Tibial artery (tissue), 4 donors: ENCODE results near the gene SLC1A7.

Source experiments
- DNase-seq, 2 donors: peaks; one replicate each; pipeline ENCODE4 v3.0.0-alpha.2; 2019
- H3K27ac ChIP-seq, 2 donors: fragments of 200-600 bp; sonication (generic) in 1 of 2; 1 replicate in 1 of 2; 2 replicates in 1 of 2; pipeline ENCODE4 v1.5.1; 2018 to 2019; ENCODE audit warnings: mild to moderate bottlenecking in 1 of 2
- H3K27me3 ChIP-seq, 2 donors: fragments of 200-600 bp; sonication (generic) in 1 of 2; one replicate each; pipeline versions ENCODE4 v1.5.1 to v1.6.0; 2016 to 2019
- H3K36me3 ChIP-seq, 3 donors: fragments of 200-600 bp; sonication (generic) in 2 of 3; one replicate each; pipeline ENCODE4 v1.5.1; 2016 to 2019; ENCODE audit warnings: mild to moderate bottlenecking in 2 of 3
- H3K4me1 ChIP-seq, 4 donors: fragments of 200-600 bp; sonication (generic) in 2 of 4; 1 replicate in 3 of 4; 2 replicates in 1 of 4; pipeline ENCODE4 v1.5.1; 2016 to 2019
- H3K4me3 ChIP-seq, 2 donors: fragments of 200-600 bp; sonication (generic) in 1 of 2; 1 replicate in 1 of 2; 2 replicates in 1 of 2; pipeline ENCODE4 v1.5.1; 2018 to 2019; ENCODE audit warnings: mild to moderate bottlenecking in 2 of 2
- H3K9me3 ChIP-seq, 3 donors: fragments of 200-600 bp; sonication (generic) in 1 of 3; one replicate each; pipeline ENCODE4 v1.5.1; 2016 to 2019
- CTCF ChIP-seq, 2 experiments: fragments of 200-600 bp in 1 of 2; fragments of 450-650 bp in 1 of 2; IDR thresholded peaks; one replicate each; pipeline ENCODE4 v1.5.1; 2017 to 2019; ENCODE audit warnings: antibody characterized with exemption in 2 of 2, mild to moderate bottlenecking in 1 of 2, moderate library complexity in 1 of 2
- intact Hi-C: fragments of 100-400 bp; cut with DNase I; formaldehyde crosslinking; loops from one replicate; pipeline ENCODE4 v1.15.0; 2023; ENCODE audit warnings: low total_unique reads

The SLC1A7 gene

DNA sequence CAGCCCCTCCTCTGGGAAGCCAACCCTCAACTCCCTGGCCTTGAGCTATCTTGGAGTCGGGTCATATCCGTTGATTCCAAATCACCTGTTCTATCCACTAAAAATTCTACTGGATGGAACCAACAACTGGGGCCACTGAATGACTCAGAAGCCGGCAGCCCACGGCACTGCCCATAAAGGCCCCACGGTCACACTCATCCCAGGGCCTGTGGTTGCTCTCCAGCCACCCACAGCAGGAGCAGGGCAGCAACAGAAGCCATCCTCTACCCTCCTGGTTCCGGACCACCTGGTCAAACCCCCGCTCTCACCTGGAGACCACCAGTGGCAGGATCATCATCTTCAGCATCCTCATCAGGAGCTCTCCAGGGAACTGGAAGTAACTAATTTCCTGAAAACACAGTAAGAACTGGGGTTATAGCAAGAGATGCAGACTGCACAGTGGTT lies 8.4 kb downstream of the SLC1A7 start:
- Histone ChIP-seq H3K9me3 (no peaks in the 10 kb centered on the region), H3K27ac (no peak overlapping the region), H3K4me3 (no peak overlapping the region), H3K36me3 (no peaks in the 10 kb centered on the region), H3K4me1 (peaks cover 0 to 15% (median 2%) of the 10 kb centered on the region in 4 donors), H3K27me3 (no peaks in the 10 kb centered on the region)
- no peak for TF ChIP-seq CTCF (IDR thresholded peaks at IDR 0.05)
- intact Hi-C loops, result no loop called here
- DNase-seq, result no peak

DNA sequence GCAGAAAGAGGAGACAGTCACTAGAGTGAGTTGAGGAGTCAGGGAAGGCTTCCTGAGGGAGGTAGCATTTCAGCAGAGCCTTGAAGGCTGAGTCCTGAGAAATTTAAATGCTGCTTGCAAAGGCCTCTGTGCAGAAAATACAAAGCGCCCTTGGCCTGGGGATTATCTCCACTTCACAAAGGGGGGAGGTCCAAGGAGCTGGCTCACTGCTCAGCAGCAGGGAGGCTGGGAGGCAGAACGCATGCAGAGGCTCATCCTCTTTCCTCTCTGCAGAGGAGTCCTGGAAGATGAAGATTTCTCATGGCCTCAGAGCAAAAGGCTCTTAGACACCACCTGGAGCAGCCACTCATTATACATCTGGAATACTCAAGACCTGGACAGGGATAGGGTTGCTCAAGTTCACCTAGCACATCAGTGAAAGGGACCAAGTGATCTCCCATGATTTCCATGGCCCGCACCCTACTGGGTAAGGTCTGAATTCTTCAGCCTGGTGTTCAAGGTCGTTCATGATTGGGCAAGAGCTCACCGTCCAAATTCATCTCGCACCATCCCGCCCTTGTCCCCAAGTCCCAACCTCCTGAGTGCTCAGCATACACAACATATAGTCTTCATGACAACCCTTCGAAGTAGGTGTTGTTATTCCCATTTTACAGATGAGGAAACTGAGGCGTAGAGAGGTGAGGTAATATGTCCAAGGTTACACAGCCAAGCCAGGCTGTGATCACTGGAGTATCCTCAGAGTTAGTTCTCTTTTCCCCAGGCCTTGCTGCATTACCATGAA lies 9.0 kb downstream of the SLC1A7 start:
- Histone ChIP-seq H3K4me1 (peaks cover 0 to 15% (median 2%) of the 10 kb centered on the region in 4 donors), H3K27ac (no peak overlapping the region), H3K4me3 (no peak overlapping the region), H3K27me3 (no peaks in the 10 kb centered on the region), H3K9me3 (no peaks in the 10 kb centered on the region), H3K36me3 (no peaks in the 10 kb centered on the region)
- TF ChIP-seq CTCF (IDR thresholded peaks at IDR 0.05), result no peak
- intact Hi-C loops, result no loop called here
- peak in 1 of 2 donors; percentile 10 for DNase-seq

DNA sequence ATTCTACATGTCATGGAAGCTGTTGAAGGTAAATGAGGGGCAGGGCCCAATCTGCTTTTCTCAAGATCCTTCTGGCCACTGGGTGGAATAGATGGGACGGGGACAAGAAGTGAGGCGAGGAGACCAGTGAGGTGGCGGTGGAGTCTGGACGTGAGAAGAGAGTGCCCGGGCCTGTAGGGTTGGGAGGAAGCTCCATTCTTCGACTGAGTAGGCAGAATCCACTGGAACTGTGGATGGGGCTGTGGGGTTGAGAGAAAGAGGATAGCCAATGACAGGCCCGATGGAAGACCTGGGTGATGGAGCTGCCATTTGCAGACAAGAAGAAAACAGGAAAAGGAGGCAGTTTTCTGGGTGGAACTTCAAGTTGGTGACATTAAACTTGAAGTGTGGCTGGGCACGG lies 10.3 kb downstream of the SLC1A7 start:
- DNase-seq, result peak; percentile 14 to 31
- no peak for TF ChIP-seq CTCF (IDR thresholded peaks at IDR 0.05)
- Histone ChIP-seq H3K27ac (no peak overlapping the region), H3K27me3 (no peaks in the 10 kb centered on the region), H3K36me3 (no peaks in the 10 kb centered on the region), H3K9me3 (no peaks in the 10 kb centered on the region), H3K4me3 (no peak overlapping the region), H3K4me1 (peaks cover 0 to 15% (median 2%) of the 10 kb centered on the region in 4 donors)
- intact Hi-C loops, result no loop called here

DNA sequence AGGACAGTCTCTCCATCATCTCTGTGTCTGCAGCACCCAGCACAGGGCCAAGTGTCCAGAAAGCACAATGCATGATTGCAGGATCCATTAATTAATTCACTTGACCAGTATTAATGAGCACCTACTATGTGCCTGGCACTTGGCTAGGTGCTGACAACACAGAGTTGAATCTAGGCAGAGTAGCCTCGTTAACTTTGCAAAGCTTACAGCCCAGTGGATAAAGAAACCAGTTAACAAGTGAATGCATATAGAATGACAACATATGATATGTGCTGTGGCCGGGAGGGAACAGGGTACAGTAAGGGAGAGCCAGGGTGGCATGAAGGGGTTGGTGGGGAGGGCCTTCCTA lies 10.9 kb downstream of the SLC1A7 start:
- DNase-seq, result peak; percentile 9 to 17
- no peaks in the 10 kb centered on the region for H3K36me3 ChIP-seq
- H3K27ac ChIP-seq, result no peak overlapping the region
- no peaks in the 10 kb centered on the region for H3K27me3 ChIP-seq
- H3K4me3 ChIP-seq, result no peak overlapping the region
- peaks cover 0 to 15% (median 2%) of the 10 kb centered on the region in 4 donors for H3K4me1 ChIP-seq
- no peak for TF ChIP-seq CTCF (IDR thresholded peaks at IDR 0.05)
- H3K9me3 ChIP-seq, result no peaks in the 10 kb centered on the region
- intact Hi-C loops, result no loop called here

- intact Hi-C loops, result no loop called here
- Histone ChIP-seq H3K4me3 (no peak overlapping the region), H3K27me3 (no peaks in the 10 kb centered on the region), H3K9me3 (no peaks in the 10 kb centered on the region), H3K27ac (no peak overlapping the region), H3K4me1 (peaks cover 0 to 18% (median 2%) of the 10 kb centered on the region in 4 donors), H3K36me3 (no peaks in the 10 kb centered on the region)
- DNase-seq, result peak; percentile 13 to 47
- TF ChIP-seq CTCF (IDR thresholded peaks at IDR 0.05), result no peak
These were observed 11.4 kb downstream of the SLC1A7 start for GRCh38 chr1:53130878-53131589.
